ENCODE measurements around the gene CSNK2B. TPM values are rescaled to one million over a fixed set of nuclear protein-coding genes. Genes with fewer than 3 reads are reported as not detected.

Gene CSNK2B
- total RNA-seq, 1 experiment from 2014 or later: 221 TPM

DNA sequence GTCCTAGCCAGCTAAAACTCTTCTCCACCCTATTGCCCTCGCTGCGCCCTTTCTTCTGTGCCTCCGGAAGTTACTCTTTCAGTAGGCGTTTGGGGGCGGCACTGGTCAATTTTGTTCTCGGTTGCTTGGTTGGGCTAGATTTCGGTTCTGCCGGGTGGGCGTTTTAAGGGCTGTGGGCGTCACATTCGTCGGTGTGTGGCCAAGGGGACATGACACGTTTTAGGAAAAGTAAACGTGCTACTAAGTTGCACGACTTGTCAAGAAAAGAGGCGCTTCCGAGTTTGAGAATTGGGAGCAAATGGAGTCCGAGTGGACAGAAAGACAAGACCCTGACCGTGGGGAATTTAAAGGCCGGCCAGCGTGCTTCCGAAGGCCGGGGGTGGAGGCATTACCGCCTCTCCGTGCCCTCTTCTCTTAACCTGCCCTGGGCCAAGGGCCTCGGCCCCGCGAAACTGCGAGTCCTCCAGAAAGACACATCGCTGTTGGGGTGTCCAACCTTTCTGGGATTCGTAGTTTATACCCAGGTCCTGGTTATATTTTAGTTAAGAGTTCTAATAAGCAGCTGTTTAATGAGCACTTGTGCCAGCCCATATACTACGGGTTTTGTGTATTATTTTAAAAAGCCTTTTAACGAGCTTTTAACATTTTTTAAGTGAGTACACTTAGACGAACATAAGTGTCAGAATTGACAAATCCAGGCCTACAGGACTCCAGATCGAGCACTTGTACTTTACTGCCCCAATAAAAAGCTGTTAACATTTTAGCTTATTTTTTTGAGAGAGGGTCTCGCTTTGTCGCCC, 12.8 kb upstream of the CSNK2B start:
- POLR2A ChIA-PET: interaction anchor here (0.7 to 1.8 kb wide), 7 partner anchors 8 to 210 kb away, joined by 3 to 17 read pairs (median 7); partner anchors contain the start of genes C6orf47, GPANK1, HSPA1B and LSM2
- TF ChIP-seq, protein P1, sequence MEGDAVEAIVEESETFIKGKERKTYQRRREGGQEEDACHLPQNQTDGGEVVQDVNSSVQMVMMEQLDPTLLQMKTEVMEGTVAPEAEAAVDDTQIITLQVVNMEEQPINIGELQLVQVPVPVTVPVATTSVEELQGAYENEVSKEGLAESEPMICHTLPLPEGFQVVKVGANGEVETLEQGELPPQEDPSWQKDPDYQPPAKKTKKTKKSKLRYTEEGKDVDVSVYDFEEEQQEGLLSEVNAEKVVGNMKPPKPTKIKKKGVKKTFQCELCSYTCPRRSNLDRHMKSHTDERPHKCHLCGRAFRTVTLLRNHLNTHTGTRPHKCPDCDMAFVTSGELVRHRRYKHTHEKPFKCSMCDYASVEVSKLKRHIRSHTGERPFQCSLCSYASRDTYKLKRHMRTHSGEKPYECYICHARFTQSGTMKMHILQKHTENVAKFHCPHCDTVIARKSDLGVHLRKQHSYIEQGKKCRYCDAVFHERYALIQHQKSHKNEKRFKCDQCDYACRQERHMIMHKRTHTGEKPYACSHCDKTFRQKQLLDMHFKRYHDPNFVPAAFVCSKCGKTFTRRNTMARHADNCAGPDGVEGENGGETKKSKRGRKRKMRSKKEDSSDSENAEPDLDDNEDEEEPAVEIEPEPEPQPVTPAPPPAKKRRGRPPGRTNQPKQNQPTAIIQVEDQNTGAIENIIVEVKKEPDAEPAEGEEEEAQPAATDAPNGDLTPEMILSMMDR (IDR thresholded peaks at IDR 0.05; ENCODE audit: insufficient read depth in 1 of 2, low read depth in 1 of 2, low read length in 1 of 2, severe bottlenecking in 1 of 2, unreplicated experiment in 1 of 2): peak in 1 of 2 experiments; percentile 16
- Histone ChIP-seq H3K4me3 (ENCODE audit: low read depth, low read length) (peak overlapping the region; percentile 97), H3K4me1 (peaks cover 36% of the 10 kb centered on the region), H3K9me3 (no peaks in the 10 kb centered on the region), H3K27me3 (replicated peaks; ENCODE audit: control insufficient read depth, insufficient read depth, low read length) (no peaks in the 10 kb centered on the region), H3K36me3 (ENCODE audit: control insufficient read depth, insufficient read depth, low read length) (peaks cover 7% of the 10 kb centered on the region)
- Mint-ChIP-seq H3K27ac (ENCODE audit: unreplicated experiment) (peak overlapping the region; percentile 99), H3K27me3 (ENCODE audit: insufficient read depth, unreplicated experiment) (no peaks in the 10 kb centered on the region), H3K4me3 (ENCODE audit: unreplicated experiment) (peak overlapping the region; percentile 98), H3K36me3 (ENCODE audit: insufficient read depth, unreplicated experiment) (peaks cover 68% of the 10 kb centered on the region), H3K9me3 (ENCODE audit: unreplicated experiment) (no peaks in the 10 kb centered on the region), H3K4me1 (ENCODE audit: low read depth, unreplicated experiment) (peaks cover 26% of the 10 kb centered on the region)
- BruUV-seq (replicated peaks): TSS peak; percentile 95
- peak in 1 of 2 experiments; percentile 90 for DNase-seq
- CTCF ChIA-PET: interaction anchor here (0.6 to 1.5 kb wide), 4 partner anchors 7 to 210 kb away, joined by 3 to 6 read pairs (median 3); partner anchors contain the start of genes C6orf47, GPANK1 and NEU1
- intact Hi-C loops (cut with micrococcal nuclease; ENCODE audit: unreplicated experiment): loop anchor here (1.0 to 2.0 kb wide), 3 partner anchors 7 to 32 kb away; partner anchors contain the start of genes C6orf47 and PRRC2A

GRCh38 chr6:31654574-31655348, 11.1 kb upstream of the CSNK2B start:
- Mint-ChIP-seq H3K4me3 (ENCODE audit: unreplicated experiment) (no peak overlapping the region), H3K36me3 (ENCODE audit: insufficient read depth, unreplicated experiment) (peaks cover 65% of the 10 kb centered on the region), H3K4me1 (ENCODE audit: low read depth, unreplicated experiment) (peaks cover 41% of the 10 kb centered on the region), H3K27me3 (ENCODE audit: insufficient read depth, unreplicated experiment) (no peaks in the 10 kb centered on the region), H3K9me3 (ENCODE audit: unreplicated experiment) (no peaks in the 10 kb centered on the region), H3K27ac (ENCODE audit: unreplicated experiment) (peak overlapping the region; percentile 74)
- peak overlapping the region; percentile 6; the same call in 1 of the 2 replicates for H3K4me3 ChIP-seq (ENCODE audit: low read depth, low read length)
- ChIA-PET CTCF (interaction anchor here (0.6 to 1.1 kb wide), 3 partner anchors 28 to 108 kb away, joined by 3 to 4 read pairs (median 3); partner anchors contain the start of gene ATP6V1G2), POLR2A (interaction anchor here (0.6 to 1.7 kb wide), 11 partner anchors 8 to 208 kb away, joined by 3 to 25 read pairs (median 4); partner anchors contain the start of genes CSNK2B, DDX39B, GPANK1 and HSPA1A)
- no peaks in the 10 kb centered on the region for H3K27me3 ChIP-seq (replicated peaks; ENCODE audit: control insufficient read depth, insufficient read depth, low read length)
- H3K9me3 ChIP-seq: no peaks in the 10 kb centered on the region
- BruUV-seq (replicated peaks): no TSS peak
- DNase-seq: no peak
- intact Hi-C loops (cut with micrococcal nuclease; ENCODE audit: unreplicated experiment): loop anchor here (2.0 kb wide), 1 partner anchor 108 kb away; the partner anchor contains the start of genes ATP6V1G2 and NFKBIL1
- TF ChIP-seq, protein P1 (IDR thresholded peaks at IDR 0.05; ENCODE audit: insufficient read depth in 1 of 2, low read depth in 1 of 2, low read length in 1 of 2, severe bottlenecking in 1 of 2, unreplicated experiment in 1 of 2): no peak
- H3K36me3 ChIP-seq (ENCODE audit: control insufficient read depth, insufficient read depth, low read length): peaks cover 7% of the 10 kb centered on the region
- peaks cover 46% of the 10 kb centered on the region for H3K4me1 ChIP-seq

All from Caco-2 (cell line).